Measurements from ENCODE around the gene NAA38. TPM values are rescaled to one million over a fixed set of nuclear protein-coding genes. Genes with fewer than 3 reads are reported as not detected.

Gene NAA38
- total RNA-seq, 1 experiment from 2014 or later, result 50.2 TPM

DNA sequence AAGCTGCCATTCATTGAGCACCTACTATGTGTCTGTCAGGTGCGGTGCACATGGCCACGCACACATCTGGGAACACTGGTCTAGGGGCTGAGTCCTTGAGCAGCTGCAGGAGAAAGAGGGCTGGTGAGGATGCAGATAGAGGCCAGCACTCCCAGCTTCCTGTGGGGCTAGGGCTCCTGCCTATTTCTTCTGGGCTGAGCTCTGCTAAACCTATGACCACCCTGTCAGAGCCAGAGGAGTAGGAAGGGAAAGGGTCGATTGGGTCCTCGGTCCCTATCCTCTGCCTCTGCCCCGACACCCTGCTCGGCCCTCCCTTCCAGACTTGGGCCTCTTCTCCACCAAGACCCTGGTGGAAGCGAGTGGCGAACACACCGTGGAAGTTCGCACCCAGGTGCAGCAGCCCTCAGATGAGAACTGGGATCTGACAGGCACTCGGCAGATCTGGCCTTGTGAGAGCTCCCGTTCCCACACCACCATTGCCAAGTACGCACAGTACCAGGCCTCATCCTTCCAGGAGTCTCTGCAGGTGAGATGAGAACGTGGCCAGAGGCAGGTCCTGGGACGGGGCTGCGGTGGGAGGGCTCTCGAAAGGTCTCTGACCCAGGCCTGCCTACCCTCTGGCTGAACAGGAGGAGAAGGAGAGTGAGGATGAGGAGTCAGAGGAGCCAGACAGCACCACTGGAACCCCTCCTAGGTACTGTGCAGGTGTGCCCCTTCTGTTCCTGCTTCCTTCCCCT lies 6.5 kb downstream of the NAA38 start:
- no peak overlapping the region for H3K23ac ChIP-seq (ENCODE audit: insufficient read length, low read depth, low read length)
- H3K23me2 ChIP-seq (ENCODE audit: insufficient read length, low read depth, low read length, poor library complexity, severe bottlenecking), result peaks cover 18% of the 10 kb centered on the region
- H4K20me1 ChIP-seq (ENCODE audit: control insufficient read depth, insufficient read depth, insufficient read length), result no peaks in the 10 kb centered on the region
- H3K27me3 ChIP-seq (ENCODE audit: insufficient read depth, low read length), result peaks cover 27% of the 10 kb centered on the region; the same call in 1 of the 2 replicates
- H3T11ph ChIP-seq (ENCODE audit: low read length), result no peak overlapping the region
- H3K4ac ChIP-seq (ENCODE audit: low read depth, low read length), result no peak overlapping the region
- TF ChIP-seq, protein P1, sequence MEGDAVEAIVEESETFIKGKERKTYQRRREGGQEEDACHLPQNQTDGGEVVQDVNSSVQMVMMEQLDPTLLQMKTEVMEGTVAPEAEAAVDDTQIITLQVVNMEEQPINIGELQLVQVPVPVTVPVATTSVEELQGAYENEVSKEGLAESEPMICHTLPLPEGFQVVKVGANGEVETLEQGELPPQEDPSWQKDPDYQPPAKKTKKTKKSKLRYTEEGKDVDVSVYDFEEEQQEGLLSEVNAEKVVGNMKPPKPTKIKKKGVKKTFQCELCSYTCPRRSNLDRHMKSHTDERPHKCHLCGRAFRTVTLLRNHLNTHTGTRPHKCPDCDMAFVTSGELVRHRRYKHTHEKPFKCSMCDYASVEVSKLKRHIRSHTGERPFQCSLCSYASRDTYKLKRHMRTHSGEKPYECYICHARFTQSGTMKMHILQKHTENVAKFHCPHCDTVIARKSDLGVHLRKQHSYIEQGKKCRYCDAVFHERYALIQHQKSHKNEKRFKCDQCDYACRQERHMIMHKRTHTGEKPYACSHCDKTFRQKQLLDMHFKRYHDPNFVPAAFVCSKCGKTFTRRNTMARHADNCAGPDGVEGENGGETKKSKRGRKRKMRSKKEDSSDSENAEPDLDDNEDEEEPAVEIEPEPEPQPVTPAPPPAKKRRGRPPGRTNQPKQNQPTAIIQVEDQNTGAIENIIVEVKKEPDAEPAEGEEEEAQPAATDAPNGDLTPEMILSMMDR (conservative IDR thresholded peaks at IDR 0.05), result no peak
- H3K18ac ChIP-seq (ENCODE audit: insufficient read length, low read depth, low read length), result no peak overlapping the region
- no CpG with 5 or more reads among the region's 17 CpGs for WGBS (ENCODE audit: extremely low coverage, insufficient read length, low lambda C conversion rate)
- no peak overlapping the region for H4K5ac ChIP-seq (ENCODE audit: insufficient read length, low read depth, low read length)
- no peaks in the 10 kb centered on the region; the same call in 1 of the 2 replicates for H3K4me1 ChIP-seq (ENCODE audit: insufficient read depth, low read length)
- no peak overlapping the region for H2BK12ac ChIP-seq (ENCODE audit: insufficient read length, low read depth, low read length)
- Mint-ChIP-seq H3K9me3 (0 out of 5 replicates have a peak, but pooled peaks cover 0 to 2% of the 10 kb centered on the region in 2 experiments), H3K36me3 (ENCODE audit: insufficient read depth in 1 of 3, low read depth in 3 of 3) (peaks cover 2 to 47% (median 40%) of the 10 kb centered on the region in 3 experiments; a peak in 6 of 7 replicates), H3K4me3 (peak overlapping the region; percentile 72 to 84), H3K27me3 (ENCODE audit: low read depth) (peaks cover 18% of the 10 kb centered on the region), H3K4me1 (peaks cover 16 to 31% of the 10 kb centered on the region in 2 experiments), H3K27ac (peak overlapping the region in 1 of 3 experiments; percentile 68; a peak in 3 of 7 replicates)
- peak overlapping the region; percentile 74 for H3K4me2 ChIP-seq (ENCODE audit: insufficient read depth, insufficient read length, low read length)
- no peak overlapping the region for H3K14ac ChIP-seq (ENCODE audit: insufficient read depth, low read length)
- no peak overlapping the region for H3K9ac ChIP-seq (ENCODE audit: extremely low read depth, insufficient read length, low read length)
- no peak overlapping the region for H4K91ac ChIP-seq (ENCODE audit: insufficient read length, low read depth, low read length)
- no peak overlapping the region for H2BK120ac ChIP-seq (ENCODE audit: low read depth, low read length, poor library complexity, severe bottlenecking)
- no peak for DNase-seq
- H3K9me3 ChIP-seq (ENCODE audit: control insufficient read depth, low read depth, low read length), result no peaks in the 10 kb centered on the region
- H3K27ac ChIP-seq (ENCODE audit: insufficient read length, low read depth, low read length), result no peak overlapping the region
- H3K79me2 ChIP-seq (ENCODE audit: insufficient read depth, low read length), result no peaks in the 10 kb centered on the region
- no peak overlapping the region for H2BK5ac ChIP-seq (ENCODE audit: insufficient read length, low read length)
- H4K8ac ChIP-seq (replicated peaks; ENCODE audit: insufficient read length, low read depth, low read length), result no peak overlapping the region
- no peaks in the 10 kb centered on the region for H3K79me1 ChIP-seq (ENCODE audit: insufficient read depth, low read depth, low read length, poor library complexity, severe bottlenecking)
- H2BK20ac ChIP-seq (ENCODE audit: low read depth, low read length, poor library complexity, severe bottlenecking), result no peak overlapping the region
- no peak overlapping the region for H2AK5ac ChIP-seq (ENCODE audit: insufficient read length, low read length)
- H3K56ac ChIP-seq (ENCODE audit: insufficient read length, low read depth, low read length), result no peak overlapping the region
- no peak overlapping the region for H2AFZ ChIP-seq (ENCODE audit: low read length)
- no peak overlapping the region for H2BK15ac ChIP-seq (ENCODE audit: low read depth, low read length)

Measured in H9 (cell line).